ENCODE measurements around the gene LAMA5.

LAMA5 gene

GRCh38 chr20:62325172-62325905, 41.8 kb downstream of the LAMA5 start:
- DNase-seq = no peak

GRCh38 chr20:62323980-62324906, 42.9 kb downstream of the LAMA5 start:
- DNase-seq = no peak

GRCh38 chr20:62323146-62323979, 43.7 kb downstream of the LAMA5 start:
- DNase-seq = no peak

GRCh38 chr20:62322492-62323041, 44.5 kb downstream of the LAMA5 start:
- DNase-seq = no peak

DNA sequence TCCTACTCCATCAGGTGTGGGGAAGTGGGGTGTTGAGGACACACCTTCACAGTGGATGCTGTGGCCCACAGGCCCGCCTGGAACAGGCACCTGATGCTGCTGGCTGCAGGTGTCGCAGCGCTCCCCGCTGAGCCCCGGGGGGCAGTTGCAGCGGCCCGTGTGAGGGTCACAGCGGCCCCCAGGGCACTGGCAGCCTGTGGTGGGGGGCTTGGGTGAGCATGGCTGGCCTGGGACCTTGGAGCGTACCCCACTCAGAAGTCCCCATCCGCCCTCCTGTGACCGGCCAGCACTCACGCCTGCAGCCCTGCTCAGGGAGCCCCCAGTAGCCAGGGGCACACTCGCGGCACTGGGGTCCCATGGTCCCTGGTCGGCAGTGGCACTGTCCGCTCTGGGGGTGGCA, 45.1 kb downstream of the LAMA5 start:
- DNase-seq = no peak

DNA sequence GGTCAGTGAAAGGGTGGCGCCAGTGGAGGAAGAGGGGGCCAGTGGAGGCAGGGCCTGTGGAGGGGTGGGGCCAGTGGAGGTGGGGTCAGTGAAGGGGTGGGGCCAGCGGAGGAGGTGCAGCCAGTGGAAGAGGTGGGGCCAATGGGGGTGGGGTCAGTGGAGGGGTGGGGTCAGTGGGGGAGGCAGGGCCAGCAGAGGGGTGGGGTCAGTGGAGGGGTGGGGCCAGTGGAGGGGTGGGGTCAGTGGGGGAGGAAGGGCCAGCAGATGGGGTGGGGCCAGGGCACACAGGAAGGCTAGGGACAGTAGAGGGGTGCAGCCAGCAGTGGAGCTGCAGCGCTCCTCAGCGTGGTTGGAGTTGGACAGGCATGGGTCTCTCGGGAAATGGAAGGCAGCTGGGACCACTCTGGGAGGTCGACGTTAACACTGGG, 45.6 kb downstream of the LAMA5 start:
- peak; percentile 62 for DNase-seq

DNA sequence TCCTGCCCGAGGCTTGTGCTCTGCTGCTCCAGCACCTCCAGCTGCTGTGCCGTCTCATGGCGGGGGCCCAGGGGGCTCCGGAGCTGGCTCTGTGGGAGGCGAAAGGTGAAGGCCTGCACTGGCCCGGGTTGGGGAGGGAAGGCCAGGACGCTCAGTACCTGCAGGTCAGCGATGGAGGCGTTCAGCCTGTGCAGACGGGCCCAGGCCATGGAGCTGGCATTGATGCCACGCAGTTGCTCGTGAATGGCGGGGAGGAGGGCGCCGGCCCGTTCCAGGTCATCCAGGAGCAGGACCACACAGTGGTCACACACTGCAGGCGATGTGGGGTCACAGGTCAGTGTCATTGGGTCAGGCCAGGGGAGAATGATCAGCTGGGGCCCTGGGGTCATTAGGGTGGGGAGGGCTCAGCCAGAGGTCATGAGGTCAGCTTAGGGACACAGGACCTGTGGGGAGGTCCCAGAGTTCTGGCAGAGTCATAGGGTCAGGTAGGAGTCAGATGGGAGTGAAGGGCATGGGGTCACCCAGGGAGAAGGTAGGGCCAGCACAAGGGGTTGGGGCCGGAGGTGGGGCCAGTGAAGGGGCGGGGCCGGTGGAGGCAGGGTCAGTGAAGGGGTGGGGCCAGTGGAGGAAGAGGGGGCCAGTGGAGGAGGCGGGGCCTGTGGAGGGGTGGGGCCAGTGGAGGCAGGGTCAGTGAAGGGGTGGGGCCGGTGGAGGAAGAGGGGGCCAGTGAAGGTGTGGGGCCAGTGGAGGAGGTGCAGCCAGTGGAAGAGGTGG, 46.3 kb downstream of the LAMA5 start:
- peak; percentile 33 for DNase-seq

- no peak for DNase-seq
Measured at GRCh38 chr20:62319346-62319909, 47.7 kb downstream of the LAMA5 start.

GRCh38 chr20:62318400-62319345, 48.4 kb downstream of the LAMA5 start:
- no peak for DNase-seq

DNA sequence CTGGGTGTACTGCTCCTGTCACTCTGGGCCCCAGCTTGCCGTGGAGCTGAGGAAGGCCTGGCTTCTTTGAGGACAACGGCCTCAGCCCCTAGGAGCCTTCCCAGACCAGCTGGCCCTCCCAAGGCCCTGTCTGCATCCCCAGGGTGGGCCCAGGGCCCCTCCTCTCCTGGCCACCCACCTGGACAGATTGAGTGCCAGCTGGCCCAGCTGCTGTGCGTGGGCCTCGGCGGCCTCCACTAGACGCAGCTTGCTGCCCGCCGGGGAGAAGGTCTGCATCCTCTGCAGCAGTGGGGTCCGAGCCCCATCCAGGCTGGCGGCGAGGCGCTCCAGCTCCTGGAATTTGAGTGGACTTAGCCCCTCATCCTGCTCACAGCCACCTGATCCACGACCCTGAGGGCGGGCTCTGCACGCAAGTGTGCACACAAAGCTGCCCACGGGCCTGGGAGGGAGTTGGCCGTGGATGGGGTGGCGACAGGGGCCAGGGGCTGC, 49.9 kb downstream of the LAMA5 start:
- no peak for DNase-seq

- no peak for DNase-seq
Measured at GRCh38 chr20:62316331-62317166, 50.6 kb downstream of the LAMA5 start.

DNA sequence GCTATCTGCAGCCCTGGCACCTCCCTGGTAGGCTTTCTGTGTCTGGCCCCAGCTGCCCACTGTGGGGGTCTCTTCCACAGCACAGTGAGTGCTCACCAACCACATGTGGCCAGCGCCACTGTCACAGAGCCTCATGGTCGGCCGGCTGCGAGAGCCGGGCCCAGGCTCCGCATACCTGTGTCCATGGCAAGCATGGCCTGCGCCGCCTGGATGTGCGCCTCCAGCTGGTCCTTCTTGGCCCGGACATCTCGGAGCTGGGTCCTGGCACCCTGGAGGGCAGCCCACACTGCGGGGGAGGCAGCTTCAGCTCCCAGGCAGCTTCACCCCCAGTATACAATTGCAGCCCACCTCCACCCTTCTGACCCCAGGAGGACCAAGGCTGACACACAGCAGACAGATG, 51.3 kb downstream of the LAMA5 start:
- no peak for DNase-seq

GRCh38 chr20:62314711-62315302, 52.3 kb downstream of the LAMA5 start:
- DNase-seq = no peak

DNA sequence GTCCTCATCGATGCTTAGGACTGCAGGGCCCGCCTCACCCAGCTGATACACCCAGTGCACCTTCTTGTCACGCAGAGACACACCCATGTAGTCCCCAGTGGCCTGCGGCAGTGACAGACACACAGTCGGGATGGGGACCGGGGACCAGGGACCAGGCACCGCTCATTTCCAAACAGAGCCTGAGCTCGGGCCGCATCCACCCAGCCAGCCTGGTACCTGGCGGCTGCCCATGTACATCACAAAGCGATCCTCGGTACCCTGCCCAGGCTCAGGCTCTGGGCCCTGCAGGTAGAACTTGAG, 52.8 kb downstream of the LAMA5 start:
- DNase-seq = no peak

DNA sequence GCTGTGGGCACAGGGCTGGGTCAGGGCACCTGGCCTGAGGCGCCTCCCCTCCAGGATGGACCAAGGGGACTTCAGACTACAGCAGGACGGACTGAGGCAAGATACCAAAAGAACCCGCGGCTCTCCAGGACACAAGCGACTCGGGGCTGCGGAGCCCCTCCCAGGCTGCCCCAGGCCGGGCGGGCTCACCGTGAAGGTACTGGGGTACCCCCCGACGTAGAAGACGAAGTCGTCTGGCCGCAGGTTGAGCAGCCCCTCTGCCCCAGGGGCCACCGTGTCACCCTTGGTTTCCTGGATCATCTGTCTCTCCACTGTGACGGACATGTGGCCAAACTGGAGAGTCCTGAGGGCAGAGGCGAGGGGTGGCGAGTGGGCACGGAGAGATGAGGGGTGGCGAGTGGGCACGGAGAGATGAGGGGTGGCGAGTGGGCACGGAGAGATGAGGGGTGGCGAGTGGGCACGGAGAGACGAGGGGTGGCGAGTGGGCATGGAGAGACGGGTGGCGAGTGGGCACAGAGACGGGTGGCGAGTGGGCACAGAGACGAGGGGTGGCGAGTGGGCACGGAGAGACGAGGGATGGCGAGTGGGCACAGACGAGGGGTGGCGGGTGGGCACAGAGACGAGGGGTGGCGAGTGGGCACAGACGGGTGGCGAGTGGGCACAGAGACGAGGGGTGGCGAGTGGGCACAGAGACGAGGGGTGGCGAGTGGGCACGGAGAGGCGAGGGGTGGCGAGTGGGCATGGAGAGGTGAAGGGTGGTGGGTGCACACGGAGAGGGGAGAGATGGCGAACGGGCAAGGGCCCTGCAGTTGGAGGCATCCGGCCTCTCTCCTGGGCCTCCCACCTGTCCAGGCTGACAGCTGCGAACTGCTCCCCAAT, 53.4 kb downstream of the LAMA5 start:
- no peak for DNase-seq

DNA sequence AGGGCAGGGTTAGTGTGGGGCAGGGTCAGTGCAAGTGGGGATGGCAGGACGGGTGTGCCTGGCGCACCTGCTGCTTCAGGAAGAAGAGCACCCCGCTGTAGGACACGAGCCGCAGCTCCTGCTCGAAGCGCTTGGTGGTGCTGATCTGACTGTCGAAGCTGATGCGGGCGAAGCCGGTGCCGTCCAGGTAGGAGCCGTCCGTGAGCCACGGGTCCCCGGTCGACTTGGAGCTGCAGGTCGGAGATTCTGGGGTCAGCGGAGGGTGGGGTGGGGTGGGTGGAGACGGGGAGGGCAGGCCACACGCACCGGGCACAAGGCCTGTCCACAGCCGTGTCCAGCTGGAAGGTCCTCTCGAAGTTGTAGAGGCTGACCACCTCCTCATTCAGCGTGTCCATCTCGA, 54.1 kb downstream of the LAMA5 start:
- no peak for DNase-seq

DNA sequence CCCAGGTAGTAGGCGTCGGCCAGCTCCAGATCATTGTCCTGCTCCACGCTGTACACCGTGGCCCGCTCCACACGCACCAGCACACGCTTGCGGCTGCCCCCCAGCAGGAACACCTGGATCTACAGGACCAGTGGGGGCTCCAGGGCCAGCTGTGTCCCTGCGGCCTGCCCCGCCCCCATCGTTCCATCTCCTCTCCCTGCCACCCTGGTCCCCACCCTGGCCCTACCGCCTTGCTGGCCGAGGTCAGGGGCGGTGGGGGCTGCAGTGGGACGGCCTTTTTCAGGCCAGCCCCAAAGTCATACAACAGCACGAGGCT, 54.5 kb downstream of the LAMA5 start:
- DNase-seq = no peak

All from activated CD4-positive, alpha-beta T cell treated with anti-CD3 and anti-CD28 coated beads for 48 hours (primary cell).